ENCODE data around the gene NDUFS8.

The NDUFS8 gene

GRCh38 chr11:68052137-68052873 is 21.8 kb downstream of the NDUFS8 start:
- no peak for DNase-seq

GRCh38 chr11:68053117-68053516 is 22.6 kb downstream of the NDUFS8 start:
- no peak for DNase-seq

- DNase-seq = no peak
Measured at GRCh38 chr11:68053981-68054812, 23.7 kb downstream of the NDUFS8 start.

- DNase-seq = no peak
Measured at GRCh38 chr11:68056317-68057285, 26.1 kb downstream of the NDUFS8 start.

- no peak for DNase-seq
Measured at GRCh38 chr11:68057807-68058206, 27.3 kb downstream of the NDUFS8 start.

GRCh38 chr11:68061508-68061907 is 31.0 kb downstream of the NDUFS8 start:
- DNase-seq = no peak

GRCh38 chr11:68064926-68065325 is 34.4 kb downstream of the NDUFS8 start:
- no peak for DNase-seq

- no peak for DNase-seq
Measured at GRCh38 chr11:68065841-68066240, 35.4 kb downstream of the NDUFS8 start.

- DNase-seq = no peak
Measured at GRCh38 chr11:68066742-68067141, 36.3 kb downstream of the NDUFS8 start.

- DNase-seq = no peak
Measured at GRCh38 chr11:68067991-68068390, 37.5 kb downstream of the NDUFS8 start.

GRCh38 chr11:68071281-68072048 is 41.0 kb downstream of the NDUFS8 start:
- no peak for DNase-seq

GRCh38 chr11:68074584-68075352 is 44.3 kb downstream of the NDUFS8 start:
- DNase-seq = no peak

- no peak for DNase-seq
Measured at GRCh38 chr11:68076371-68077042, 46.0 kb downstream of the NDUFS8 start.

- no peak for DNase-seq
Measured at GRCh38 chr11:68077617-68078582, 47.4 kb downstream of the NDUFS8 start.

- DNase-seq = no peak
Measured at GRCh38 chr11:68080860-68081259, 50.4 kb downstream of the NDUFS8 start.

- DNase-seq = no peak
Measured at GRCh38 chr11:68081691-68082090, 51.2 kb downstream of the NDUFS8 start.

GRCh38 chr11:68082481-68082880 is 52.0 kb downstream of the NDUFS8 start:
- no peak for DNase-seq

- DNase-seq = no peak
Measured at GRCh38 chr11:68083517-68083916, 53.0 kb downstream of the NDUFS8 start.

All from stimulated activated CD8-positive, alpha-beta memory T cell treated with anti-CD3 and anti-CD28 coated beads, Interleukin-4, amount 100 ng/mL, for 48 hours (primary cell).